GM12892 (cell line): ENCODE data around the gene PSRC1.

Experiments
- POLR2A ChIP-seq: IDR thresholded peaks from 2 replicates; pipeline ENCODE4 v1.6.1; 2011; ENCODE audit warnings: low read depth, low read length, control low read depth
- TAF1 ChIP-seq: IDR thresholded peaks from 2 replicates; pipeline ENCODE4 v1.6.1; 2011; ENCODE audit warnings: low read depth, mild to moderate bottlenecking, control low read depth, low read length, borderline replicate concordance

GRCh38 chr1:109279615-109280278, 3.2 kb downstream of the PSRC1 start:
- TF ChIP-seq POLR2A, result no peak
- TF ChIP-seq TAF1, result no peak
